Right kidney (tissue), 1 donor: ENCODE data around the gene CYP26A1.

ENCODE experiments used
- DNase-seq: peaks from one replicate; pipeline ENCODE4 v3.0.0-alpha.2; 2016

CYP26A1 gene

DNA sequence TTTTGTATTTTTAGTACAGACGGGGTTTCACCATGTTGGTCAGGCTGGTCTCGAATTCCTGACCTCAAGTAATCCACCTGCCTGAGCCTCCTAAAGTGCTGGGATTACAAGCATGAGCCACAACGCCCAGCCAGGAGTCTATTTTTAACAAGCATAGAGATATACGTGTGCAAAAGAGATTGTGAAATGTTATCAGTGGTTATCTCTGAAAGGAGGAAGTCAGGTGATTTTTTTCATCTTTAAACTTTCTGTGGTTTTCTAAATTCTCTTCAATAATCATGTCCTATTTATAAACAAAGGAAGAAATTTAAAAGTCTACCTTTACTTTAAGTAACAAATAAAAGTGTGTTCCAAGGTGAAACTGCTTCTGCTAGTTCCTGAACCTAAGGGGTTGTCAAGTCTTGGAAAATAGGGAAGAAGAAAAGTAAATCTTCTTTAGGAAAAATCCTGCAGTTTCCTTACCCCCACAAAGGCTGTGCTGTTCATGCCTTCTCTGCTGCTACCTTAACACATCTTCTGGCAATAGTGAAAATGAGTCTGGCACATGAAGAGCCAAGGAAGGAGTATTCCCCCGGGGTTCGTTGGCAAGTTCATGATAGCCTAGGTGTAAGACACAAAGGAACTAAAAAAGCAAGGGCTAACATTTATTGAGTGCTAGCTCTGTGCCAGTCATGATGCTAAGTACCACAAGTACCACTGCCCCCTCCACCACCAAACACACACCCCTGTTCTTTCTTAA lies 51.1 kb downstream of the CYP26A1 start:
- DNase-seq, result no peak

DNA sequence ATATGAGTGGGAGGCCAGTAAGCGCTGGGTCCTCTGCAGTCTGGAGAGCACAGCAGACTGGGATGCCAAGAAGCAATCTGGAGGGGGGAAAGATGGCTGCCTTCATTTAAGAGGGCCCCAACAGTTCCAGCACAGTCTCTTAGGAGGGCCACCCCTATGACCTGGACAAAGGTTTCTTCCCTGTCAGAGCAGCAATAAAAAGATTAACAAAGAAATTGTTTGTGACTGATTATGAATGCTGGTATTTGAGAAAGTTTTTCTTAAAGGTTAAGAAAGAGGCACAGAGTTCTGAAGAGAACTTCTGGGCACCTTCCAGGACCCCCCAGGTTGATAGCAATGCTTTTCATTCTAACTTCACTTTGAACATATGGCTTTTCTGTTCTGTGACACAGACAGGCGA lies 52.3 kb downstream of the CYP26A1 start:
- DNase-seq, result no peak

DNA sequence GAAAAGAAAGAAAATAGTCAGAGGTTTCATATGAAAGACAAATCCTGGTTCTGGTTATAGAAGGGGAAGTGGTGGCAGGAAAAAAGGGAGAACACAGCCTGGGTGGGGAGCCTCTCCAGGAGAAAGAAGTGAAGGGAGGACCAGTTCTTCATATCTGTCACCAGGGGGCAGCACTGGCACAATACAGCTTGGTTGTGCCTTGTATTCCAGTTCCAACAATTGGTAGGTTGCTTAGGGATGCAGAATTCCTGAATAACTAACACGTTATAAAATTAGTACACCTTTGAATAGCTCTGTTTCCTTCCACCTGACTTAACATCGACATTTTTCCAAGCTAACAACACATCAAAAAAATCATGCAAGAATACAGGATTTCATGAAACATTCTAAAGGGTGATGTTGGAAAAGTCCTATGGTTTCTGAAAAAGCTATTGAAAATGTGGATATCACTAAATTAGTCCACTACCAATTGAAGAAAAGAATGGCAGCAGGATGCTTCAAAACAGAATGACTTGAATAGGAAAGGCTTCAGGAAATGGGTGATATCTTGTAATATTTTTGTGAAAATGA lies 52.9 kb downstream of the CYP26A1 start:
- DNase-seq, result no peak
